KMS-11 (cell line): ENCODE results near the gene PCDHAC1.
"Not testable (repeated sequence)": the region's sequence is repeated elsewhere in the genome, so short reads cannot be mapped to it uniquely, and the experiment has no call there.

Experiments used
- H2AFZ ChIP-seq: fragments of 200-600 bp; sonication (generic); 2 replicates; pipeline ENCODE4 v1.6.1; 2016; ENCODE audit warnings: antibody characterized with exemption, mixed run types, low read depth
- H3K27ac ChIP-seq: fragments of 200-600 bp; sonication (generic); 2 replicates; pipeline ENCODE4 v1.6.1; 2016; ENCODE audit warnings: mild to moderate bottlenecking, mixed run types
- H3K27me3 ChIP-seq: fragments of 200-600 bp; sonication (generic); 2 replicates; pipeline ENCODE4 v1.6.1; 2017; ENCODE audit warnings: mild to moderate bottlenecking, low read depth, mixed run types, moderate library complexity; ENCODE audit not compliant: insufficient read depth
- H3K36me3 ChIP-seq: fragments of 200-600 bp; sonication (generic); 2 replicates; pipeline ENCODE4 v1.6.1; 2017; ENCODE audit warnings: mild to moderate bottlenecking, mixed run types; ENCODE audit not compliant: insufficient read depth
- H3K4me1 ChIP-seq: fragments of 200-600 bp; sonication (generic); 2 replicates; pipeline ENCODE4 v1.6.1; 2016; ENCODE audit warnings: mild to moderate bottlenecking, low read depth, mixed run types; ENCODE audit not compliant: poor library complexity, severe bottlenecking
- H3K4me2 ChIP-seq: fragments of 200-600 bp; sonication (generic); 2 replicates; pipeline ENCODE4 v1.7.0; 2016; ENCODE audit warnings: mild to moderate bottlenecking, mixed run types
- H3K4me3 ChIP-seq: fragments of 200-600 bp; sonication (generic); IDR thresholded peaks from 2 replicates; pipeline ENCODE4 v1.6.1; 2017; ENCODE audit warnings: low read depth, low read length, mixed read lengths; ENCODE audit not compliant: insufficient read depth
- H3K79me2 ChIP-seq: fragments of 200-600 bp; sonication (generic); 2 replicates; pipeline ENCODE4 v1.6.1; 2016; ENCODE audit warnings: low read depth, mixed run types; ENCODE audit not compliant: insufficient read depth
- H3K9ac ChIP-seq: fragments of 200-600 bp; sonication (generic); 2 replicates; pipeline ENCODE4 v1.6.1; 2016; ENCODE audit warnings: mild to moderate bottlenecking, mixed run types
- H4K20me1 ChIP-seq: fragments of 200-600 bp; sonication (generic); 2 replicates; pipeline ENCODE4 v1.6.1; 2016; ENCODE audit warnings: mild to moderate bottlenecking, mixed run types; ENCODE audit not compliant: insufficient read depth
- TF ChIP-seq, protein P1 (sequence below): fragments of 200-600 bp; sonication (generic); conservative IDR thresholded peaks from 2 replicates; pipeline ENCODE4 v1.6.1; 2017; ENCODE audit warnings: low read depth, mild to moderate bottlenecking, antibody characterized with exemption, low read length, moderate library complexity, mixed read lengths

The PCDHAC1 gene

DNA sequence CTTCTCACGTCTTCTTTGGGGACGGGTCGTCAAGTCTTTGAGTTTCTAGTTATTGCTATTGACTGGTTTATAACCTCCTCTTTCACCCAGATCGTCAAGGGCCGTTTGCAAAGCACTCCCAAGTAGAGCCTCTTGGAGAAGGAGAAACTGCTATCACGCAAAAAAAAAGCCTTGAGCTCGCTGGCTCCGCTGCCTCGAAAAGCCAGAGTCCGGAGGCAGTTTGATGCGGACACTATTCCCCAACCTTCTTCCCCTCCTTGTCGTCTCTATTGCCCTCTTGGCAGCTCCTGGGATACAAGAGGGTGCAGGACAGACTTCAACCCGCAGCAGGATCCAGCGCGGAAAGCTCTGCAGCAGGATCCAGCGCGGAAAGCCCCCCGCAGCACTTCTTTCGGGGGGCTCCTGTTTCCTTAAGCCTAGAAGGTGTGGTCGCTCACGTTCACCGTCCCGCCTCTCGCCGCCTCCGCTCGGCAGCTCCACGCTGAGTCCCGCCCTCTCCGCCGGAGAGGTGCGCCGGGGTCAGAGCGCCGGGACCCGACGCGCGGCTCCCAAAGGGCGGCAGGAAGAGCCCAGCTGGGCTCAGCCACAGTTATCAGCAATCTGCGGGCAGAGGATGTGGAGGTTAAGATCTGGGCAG is at the start of gene PCDHAC1:
PCDHAC1 (plus strand) TSS at position 494 of the 637 bp plus-strand sequence. CDS start 594 bp downstream, outside the sequence.
- TF ChIP-seq, protein P1, sequence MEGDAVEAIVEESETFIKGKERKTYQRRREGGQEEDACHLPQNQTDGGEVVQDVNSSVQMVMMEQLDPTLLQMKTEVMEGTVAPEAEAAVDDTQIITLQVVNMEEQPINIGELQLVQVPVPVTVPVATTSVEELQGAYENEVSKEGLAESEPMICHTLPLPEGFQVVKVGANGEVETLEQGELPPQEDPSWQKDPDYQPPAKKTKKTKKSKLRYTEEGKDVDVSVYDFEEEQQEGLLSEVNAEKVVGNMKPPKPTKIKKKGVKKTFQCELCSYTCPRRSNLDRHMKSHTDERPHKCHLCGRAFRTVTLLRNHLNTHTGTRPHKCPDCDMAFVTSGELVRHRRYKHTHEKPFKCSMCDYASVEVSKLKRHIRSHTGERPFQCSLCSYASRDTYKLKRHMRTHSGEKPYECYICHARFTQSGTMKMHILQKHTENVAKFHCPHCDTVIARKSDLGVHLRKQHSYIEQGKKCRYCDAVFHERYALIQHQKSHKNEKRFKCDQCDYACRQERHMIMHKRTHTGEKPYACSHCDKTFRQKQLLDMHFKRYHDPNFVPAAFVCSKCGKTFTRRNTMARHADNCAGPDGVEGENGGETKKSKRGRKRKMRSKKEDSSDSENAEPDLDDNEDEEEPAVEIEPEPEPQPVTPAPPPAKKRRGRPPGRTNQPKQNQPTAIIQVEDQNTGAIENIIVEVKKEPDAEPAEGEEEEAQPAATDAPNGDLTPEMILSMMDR: no peak
- Histone ChIP-seq H2AFZ (no peak within 1 kb of the TSS), H3K4me3 (no peak within 1 kb of the TSS), H3K27me3 (no peaks in the 10 kb centered on the region), H3K4me2 (no peak within 1 kb of the TSS), H4K20me1 (no peaks in the 10 kb centered on the region), H3K36me3 (no peaks in the 10 kb centered on the region), H3K4me1 (no peaks in the 10 kb centered on the region), H3K9ac (no peak within 1 kb of the TSS), H3K27ac (no peak within 1 kb of the TSS), H3K79me2 (no peaks in the 10 kb centered on the region)

GRCh38 chr5:140876541-140877261 is 49.4 kb upstream of the PCDHAC1 start:
- not testable (repeated sequence) for H3K4me2 ChIP-seq, H3K4me3 ChIP-seq, H4K20me1 ChIP-seq, H3K79me2 ChIP-seq, H2AFZ ChIP-seq, H3K4me1 ChIP-seq, H3K36me3 ChIP-seq, H3K27me3 ChIP-seq, H3K9ac ChIP-seq, H3K27ac ChIP-seq

- Histone ChIP-seq H4K20me1 (no peaks in the 10 kb centered on the region), H3K4me2 (no peak overlapping the region)
Measured at GRCh38 chr5:140877262-140877581, 48.9 kb upstream of the PCDHAC1 start.

GRCh38 chr5:140881889-140882590 is 44.1 kb upstream of the PCDHAC1 start, which contains the start of gene PCDHA13:
Gene PCDHA13 (plus strand): TSS chr5:140882124. CDS start chr5:140882269, 145 bp downstream.
- H3K4me2 ChIP-seq: no peak within 1 kb of the TSS
- H3K4me1 ChIP-seq: no peaks in the 10 kb centered on the region
- TF ChIP-seq, protein P1: no peak
- H3K27me3 ChIP-seq: no peaks in the 10 kb centered on the region
- no peak within 1 kb of the TSS for H3K4me3 ChIP-seq
- no peak within 1 kb of the TSS for H2AFZ ChIP-seq
- H3K79me2 ChIP-seq: no peaks in the 10 kb centered on the region
- H4K20me1 ChIP-seq: no peaks in the 10 kb centered on the region
- no peak within 1 kb of the TSS for H3K9ac ChIP-seq
- H3K27ac ChIP-seq: no peak within 1 kb of the TSS
- no peaks in the 10 kb centered on the region for H3K36me3 ChIP-seq

More at GRCh38 chr5:140877262-140877581, 48.9 kb upstream of the PCDHAC1 start:
- Histone ChIP-seq H3K9ac (no peak overlapping the region), H3K4me1 (no peaks in the 10 kb centered on the region), H3K4me3 (no peak overlapping the region), H3K36me3 (no peaks in the 10 kb centered on the region), H3K79me2 (no peaks in the 10 kb centered on the region), H2AFZ (no peak overlapping the region), H3K27ac (no peak overlapping the region), H3K27me3 (no peaks in the 10 kb centered on the region)
- TF ChIP-seq, protein P1: no peak
